SKM-1 (cell line): ENCODE results near the gene UFC1.
A peak's percentile ranks its signal among the peaks of the same experiment; 100 is the strongest.
"Not testable (repeated sequence)": the region's sequence is repeated elsewhere in the genome, so short reads cannot be mapped to it uniquely, and the experiment has no call there.

Experiments used
- DNase-seq: peaks from one replicate; lab custom pipeline; 2025; ENCODE audit not compliant: unreplicated experiment; lab: John Stamatoyannopoulos, UW

UFC1 gene

DNA sequence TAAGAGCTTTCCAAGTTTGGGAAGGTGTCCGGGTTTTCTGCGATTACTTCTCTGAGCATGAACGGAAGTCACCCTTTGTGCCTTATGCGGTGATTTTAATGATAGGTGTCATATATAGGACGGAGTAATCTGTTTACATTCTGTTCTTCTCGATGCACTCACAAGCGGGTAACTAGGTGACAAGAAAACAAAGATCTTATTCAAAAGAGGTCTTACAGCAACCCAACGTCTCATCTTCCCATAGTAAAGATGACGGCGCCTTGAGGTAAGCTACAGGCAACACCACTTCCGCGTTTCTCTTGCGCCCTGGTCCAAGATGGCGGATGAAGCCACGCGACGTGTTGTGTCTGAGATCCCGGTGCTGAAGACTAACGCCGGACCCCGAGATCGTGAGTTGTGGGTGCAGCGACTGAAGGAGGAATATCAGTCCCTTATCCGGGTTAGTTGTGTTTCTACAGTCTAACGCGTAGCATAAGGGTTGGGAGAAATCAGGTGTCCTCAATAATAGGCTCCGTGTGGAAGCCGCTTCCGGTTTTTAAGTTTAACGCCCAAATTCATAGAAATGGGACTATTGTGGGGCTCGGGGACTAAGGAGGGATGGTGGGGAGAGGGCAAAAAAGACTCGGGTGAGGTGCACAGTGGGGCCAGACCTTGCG, at the start of gene UFC1:
Gene UFC1 (plus strand): TSS at position 297 of the 656 bp plus-strand sequence. CDS start 20 bp downstream, at position 317.
- DNase-seq, result peak; percentile 96

DNA sequence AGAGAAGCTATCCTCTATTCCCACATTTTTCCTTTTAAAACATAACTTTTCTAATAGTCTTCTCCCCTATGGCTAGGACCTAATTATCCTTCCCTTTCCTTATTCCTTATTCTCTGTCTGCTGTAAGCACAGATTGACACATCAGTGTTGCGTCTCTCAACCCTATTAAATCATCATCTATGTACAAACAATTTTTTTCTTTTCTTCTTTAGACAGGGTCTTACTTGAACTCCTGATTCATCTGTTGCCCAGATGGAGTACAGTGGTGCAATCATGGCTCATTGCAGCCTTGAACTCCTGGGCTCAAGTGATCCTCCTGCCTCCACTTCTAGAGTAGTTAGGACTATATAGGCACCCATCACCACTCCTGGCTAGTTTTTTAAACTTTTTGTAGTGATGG, 47.3 kb upstream of the UFC1 start:
- DNase-seq, result no peak

DNA sequence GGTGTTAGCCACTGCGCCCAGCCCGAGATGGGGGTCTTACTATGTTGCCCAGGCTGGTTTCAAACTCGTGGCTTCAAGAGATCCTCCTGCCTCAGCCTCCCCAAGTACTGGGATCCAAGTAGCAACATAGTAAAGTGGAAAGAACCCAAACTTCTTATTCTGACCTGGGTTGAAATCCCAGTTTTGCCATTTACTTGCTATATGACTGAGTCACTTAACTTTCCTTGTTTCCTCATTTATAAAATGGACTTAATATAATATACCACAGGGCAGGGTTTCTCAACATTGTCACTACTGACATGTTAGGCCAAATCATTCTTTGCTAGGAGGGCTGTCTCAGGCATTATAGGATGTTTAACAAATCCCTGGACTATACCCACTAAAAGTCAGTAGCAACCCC, 42.7 kb upstream of the UFC1 start:
- no peak for DNase-seq

DNA sequence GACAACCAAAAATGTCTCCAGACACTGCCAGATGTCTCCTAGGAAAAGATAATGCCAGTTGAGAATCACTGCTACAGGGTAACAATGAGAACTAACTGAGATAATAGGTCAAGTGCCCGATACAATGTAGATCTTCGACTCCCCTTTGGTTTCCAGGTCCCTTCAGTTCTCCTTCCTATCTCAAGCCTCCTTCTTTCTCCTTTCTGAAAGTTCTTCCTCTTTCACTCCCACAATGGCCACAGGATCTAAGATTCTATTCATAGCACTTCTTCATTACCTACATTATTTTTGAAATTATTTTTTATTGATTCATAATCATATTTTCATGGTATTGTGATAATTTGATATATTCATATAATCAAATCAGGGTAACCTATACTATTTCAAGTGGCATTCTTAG, 42.3 kb upstream of the UFC1 start:
- peak; percentile 41 for DNase-seq

DNA sequence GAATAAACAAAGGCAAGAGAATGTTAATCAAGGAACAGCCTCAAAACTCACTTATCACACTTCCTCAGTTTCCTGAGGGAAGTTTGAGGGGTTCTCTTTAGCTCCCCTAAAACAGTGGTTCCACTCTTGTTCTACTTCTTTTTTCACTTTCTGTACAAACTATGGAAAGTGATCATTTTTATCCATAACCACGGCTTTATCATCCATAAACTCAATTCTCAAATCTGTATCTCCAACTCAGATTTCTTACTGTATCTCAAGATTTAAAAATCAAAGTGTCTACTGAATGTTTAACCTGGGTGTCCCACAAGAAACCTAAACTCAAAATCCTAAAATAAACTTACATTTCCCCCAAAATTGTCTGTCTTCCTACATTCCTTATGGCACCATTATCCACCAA, 39.9 kb upstream of the UFC1 start:
- DNase-seq, result no peak

DNA sequence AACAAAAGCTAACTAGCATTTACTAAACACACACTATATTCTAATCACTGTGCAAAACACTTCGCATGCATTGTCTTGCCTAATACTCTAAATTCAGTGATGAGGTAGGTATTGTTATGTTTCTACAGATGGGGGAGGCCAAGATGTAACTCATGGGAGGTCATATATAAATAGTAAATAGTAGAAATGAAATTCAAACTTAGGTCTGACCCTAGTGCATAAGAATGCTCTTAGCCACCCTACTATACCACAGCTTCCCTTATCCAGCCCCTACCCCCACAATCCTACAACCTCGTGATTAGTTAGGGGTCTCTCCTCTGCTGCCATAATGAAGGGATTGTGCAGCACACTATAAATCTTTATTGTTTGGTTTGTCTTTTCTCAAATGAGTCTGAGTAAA, 39.2 kb upstream of the UFC1 start:
- DNase-seq, result no peak

DNA sequence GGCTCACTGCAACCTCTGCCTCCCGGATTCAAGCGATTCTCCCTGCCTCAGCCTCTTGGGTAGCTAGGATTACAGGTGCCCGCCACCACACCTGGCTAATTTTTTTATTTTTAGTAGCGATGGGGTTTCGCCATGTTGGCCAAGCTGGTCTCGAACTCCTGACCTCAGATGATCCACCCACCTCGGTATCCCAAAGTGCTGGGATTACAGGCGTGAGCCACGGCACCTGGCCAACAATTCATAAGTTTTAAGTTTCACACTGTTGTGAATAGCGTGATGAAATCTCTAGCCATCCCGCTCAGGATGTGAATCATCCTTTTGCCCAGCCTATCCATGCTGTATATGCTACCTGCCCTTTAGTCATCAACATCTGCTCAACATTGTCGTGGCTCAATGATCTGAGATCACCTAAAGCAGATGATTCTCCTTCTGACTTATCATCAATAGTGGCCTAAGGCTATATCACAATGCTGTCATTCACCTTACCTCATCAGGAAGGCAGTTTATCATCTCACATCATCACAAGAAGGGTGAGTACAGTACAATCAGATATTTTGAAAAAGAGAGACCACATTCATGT, 38.6 kb upstream of the UFC1 start:
- DNase-seq, result no peak

DNA sequence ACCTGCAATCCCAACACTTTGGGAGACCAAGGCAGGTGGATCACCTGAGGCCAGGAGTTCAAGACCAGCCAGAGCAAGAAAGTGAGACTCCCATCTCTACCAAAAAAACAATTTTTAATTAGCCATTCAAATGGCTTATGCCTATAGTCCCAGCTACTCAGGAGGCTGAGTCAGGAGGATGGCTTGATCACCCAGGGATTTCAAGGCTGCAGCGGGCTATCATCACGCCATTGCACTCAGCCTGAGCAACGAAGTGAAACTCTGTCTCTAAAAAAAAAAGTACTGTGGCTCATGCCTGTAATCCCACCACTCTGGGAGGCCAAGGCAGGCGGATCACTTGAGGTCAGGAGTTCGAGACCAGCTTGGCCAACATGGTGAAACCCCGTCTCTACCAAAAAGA, 37.8 kb upstream of the UFC1 start:
- not testable (repeated sequence) for DNase-seq

DNA sequence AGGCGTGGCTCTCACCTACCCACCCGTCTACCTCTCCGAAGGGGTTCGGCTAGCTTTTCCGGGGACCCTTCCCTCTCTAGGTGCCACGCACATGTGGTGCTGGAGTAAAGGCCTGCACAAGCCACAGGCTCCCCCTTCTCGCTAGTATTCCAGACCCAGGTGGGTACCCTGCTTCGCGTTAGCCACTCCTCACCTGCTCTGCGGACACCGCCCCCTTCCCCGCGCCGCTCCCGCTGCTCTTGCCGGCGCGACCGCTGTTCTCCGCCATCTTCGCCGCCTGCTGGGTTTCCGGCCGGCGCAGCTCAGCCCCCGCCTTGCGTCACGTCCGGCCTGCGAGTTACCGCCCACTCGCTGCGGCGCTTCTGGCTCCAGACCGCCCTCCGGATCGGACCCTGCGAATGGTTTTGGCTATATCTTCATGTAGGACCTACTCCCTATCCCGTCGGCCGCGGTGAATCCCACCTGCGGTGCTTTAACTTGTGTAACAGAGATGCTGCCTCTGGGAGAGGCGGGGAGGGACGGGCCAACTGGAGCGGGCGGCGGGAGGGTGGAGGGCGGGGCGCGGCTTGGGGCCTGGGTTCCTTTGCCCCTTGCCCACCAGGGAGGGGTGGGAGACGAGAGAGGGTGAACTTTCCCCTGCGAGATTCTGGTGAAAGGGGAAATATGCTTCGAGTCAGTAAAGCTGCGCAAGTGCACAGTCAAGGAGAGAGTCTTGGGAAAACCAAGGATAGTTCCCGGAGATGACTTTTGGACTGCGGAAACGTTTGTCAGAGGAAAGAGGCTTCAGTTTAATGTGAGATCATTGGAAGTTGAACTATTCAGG, 35.8 kb upstream of the UFC1 start, which contains the start of the genes NIT1 and PFDN2:
Gene NIT1 (plus strand): TSS at position 347 of the 823 bp plus-strand sequence. CDS start 72 bp downstream, at position 419.
Gene PFDN2 (minus strand): TSS at position 279 of the 823 bp plus-strand sequence. CDS start 11 bp downstream, at position 268.
- DNase-seq, result peak; percentile 75

DNA sequence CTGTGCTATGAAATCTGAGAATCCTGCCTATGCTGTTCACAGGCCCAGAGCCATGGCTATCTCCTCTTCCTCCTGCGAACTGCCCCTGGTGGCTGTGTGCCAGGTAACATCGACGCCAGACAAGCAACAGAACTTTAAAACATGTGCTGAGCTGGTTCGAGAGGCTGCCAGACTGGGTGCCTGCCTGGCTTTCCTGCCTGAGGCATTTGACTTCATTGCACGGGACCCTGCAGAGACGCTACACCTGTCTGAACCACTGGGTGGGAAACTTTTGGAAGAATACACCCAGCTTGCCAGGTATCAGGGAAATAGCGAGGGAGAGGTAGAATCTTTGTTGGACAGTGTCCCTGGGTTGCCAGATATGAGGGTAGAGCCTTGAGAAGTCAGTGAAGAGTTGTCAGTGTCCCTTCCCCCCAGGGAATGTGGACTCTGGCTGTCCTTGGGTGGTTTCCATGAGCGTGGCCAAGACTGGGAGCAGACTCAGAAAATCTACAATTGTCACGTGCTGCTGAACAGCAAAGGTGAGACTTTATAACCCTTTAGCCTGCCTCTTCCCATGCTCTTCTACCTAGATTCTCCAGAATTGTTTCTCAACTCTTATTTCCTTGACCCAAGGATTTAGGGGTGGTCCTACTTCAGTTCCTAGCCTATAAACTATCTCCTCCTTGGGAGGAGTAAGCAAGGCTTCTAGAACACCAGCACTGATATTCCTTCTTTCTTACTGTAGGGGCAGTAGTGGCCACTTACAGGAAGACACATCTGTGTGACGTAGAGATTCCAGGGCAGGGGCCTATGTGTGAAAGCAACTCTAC, 34.5 kb upstream of the UFC1 start:
- DNase-seq, result peak; percentile 74

DNA sequence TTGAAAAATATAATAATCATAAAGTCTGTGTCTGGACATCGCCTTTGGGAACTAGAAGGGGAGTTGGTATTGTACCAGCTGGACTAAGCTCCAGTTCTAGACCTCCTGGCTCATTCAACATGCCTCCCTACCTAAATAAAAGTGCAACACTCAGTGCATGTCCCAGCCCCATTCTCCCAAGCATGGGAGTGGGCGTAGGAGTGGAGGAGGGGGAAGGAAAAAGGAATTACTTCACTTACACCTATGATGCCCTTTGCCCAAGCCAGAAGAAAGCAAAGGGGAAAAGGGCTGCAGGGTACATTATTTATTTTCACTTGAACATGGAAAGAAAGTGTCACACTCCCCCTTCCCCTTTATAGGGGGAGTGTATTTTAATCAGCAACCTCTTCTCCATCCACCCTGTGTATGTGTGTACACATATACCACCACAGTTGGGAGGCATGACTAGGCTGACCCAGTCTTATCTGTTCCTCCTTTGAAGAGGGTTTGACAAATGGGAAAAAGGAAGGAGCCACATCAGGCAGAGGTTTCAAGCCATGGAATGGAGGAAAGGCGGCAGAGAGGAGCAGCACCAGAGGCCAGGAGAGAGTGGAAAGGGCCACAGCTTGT, 32.6 kb upstream of the UFC1 start:
- no peak for DNase-seq

DNA sequence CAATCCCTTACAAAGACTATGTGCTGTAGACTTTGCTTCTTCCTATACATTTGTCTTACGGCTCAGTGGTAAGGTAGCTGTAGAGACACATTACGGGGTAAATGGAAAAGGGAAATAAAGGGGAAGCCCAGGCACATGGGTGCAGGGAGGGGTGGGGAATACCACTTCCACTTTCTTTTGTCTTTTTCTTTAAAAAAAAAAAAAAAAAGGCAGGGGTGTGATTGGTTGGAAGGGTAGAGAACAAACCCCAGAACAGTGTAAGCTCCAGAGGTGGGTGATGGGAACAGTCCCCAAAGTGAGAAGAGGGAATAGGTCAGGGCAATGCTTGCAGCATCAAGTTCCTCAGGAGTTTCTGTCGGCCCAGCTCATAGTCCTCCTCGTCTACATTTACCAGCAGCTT, 31.9 kb upstream of the UFC1 start:
- DNase-seq, result peak; percentile 45

DNA sequence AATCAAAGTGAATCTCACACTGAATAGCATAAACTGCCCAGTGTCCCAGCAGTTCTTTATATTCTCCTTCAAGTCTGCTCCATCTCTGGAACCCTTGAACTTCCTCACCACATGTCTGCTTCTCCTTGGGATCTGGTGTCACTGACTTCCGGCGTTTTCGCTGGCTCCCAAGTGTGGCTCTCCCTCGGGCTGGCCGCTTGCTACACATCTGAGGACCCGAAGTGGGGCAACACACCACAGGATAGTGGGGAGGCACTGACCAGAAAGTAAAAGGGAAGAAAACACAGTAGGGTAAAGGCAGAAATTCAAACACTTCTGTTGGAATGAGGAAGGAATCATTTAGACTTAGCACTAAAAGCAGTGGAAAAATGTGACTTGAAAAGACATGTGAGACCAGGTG, 30.8 kb upstream of the UFC1 start:
- no peak for DNase-seq

DNA sequence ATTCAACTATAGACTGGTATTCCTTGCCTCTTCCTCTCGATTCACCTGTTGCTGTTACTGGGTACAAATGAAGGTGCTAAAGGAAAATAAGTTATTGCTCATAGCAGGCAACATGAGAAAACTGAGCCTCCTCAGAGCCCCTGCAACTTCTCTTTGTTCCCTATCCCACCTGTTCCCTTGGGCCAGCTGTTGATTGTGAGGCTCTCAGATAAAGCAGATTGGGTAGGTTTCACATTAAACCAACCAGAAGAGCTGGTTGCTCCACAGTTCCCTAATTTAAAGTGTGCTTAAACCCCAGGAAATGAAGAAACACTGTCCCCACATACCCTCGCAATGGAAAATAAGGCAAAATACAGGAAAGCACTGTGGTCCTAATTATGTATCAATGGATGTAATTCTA, 26.1 kb upstream of the UFC1 start:
- peak; percentile 37 for DNase-seq

DNA sequence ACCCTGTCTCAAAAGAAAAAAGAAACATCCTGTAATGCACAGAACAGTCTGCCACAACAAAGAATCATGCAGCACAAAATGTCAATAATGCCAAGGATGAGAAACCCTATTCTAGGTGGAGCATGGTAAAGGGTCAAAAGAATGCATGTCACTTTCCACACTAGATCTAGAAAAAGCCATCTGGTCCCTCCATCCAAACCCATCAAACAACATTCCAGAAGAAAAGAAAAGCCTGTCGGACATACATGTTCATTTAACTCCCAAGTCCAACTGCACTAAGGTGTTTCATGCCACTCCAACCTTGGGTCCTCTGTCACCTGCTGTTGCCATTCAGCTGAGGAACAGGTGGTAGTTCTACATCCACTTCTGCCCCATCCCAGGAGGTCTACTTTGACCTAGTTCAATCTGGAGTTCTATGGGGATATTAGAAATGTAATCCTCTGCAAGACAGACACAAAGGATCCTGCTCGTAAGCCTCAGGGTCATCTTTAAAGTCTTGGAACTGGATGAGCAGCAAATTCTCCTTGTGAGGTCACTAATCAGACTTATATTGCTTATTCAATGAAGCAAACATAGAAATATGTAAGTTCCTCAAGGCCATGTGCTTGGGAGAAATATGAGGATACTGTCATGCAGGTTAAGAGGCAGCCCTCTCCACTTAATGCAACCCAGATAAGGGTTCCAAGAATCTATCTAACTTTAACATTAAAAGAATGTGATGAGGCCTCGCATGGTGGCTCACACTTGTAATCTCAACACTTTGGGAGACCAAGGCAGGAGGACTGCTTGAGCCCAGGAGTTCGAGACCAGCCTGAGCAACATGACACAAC, 25.0 kb upstream of the UFC1 start:
- DNase-seq, result no peak

DNA sequence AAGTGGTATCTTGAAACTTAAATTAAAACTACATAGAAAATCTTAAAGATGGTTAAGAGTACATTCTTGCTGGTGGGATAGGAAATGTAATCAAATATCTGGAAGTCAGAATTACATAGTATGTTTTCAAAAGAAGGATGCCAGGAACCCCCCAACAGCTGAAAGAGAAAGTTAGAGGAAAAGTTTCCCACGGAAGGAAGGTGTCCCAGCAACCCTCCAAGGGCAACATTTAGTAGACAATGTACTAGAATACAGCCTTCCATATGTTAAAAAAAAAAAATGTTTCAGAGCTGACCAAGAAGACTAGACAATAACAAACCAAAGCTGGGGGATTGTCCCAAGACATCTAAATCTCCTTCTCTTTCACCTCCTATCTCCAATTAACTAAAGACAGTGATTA, 23.5 kb upstream of the UFC1 start:
- DNase-seq, result no peak

DNA sequence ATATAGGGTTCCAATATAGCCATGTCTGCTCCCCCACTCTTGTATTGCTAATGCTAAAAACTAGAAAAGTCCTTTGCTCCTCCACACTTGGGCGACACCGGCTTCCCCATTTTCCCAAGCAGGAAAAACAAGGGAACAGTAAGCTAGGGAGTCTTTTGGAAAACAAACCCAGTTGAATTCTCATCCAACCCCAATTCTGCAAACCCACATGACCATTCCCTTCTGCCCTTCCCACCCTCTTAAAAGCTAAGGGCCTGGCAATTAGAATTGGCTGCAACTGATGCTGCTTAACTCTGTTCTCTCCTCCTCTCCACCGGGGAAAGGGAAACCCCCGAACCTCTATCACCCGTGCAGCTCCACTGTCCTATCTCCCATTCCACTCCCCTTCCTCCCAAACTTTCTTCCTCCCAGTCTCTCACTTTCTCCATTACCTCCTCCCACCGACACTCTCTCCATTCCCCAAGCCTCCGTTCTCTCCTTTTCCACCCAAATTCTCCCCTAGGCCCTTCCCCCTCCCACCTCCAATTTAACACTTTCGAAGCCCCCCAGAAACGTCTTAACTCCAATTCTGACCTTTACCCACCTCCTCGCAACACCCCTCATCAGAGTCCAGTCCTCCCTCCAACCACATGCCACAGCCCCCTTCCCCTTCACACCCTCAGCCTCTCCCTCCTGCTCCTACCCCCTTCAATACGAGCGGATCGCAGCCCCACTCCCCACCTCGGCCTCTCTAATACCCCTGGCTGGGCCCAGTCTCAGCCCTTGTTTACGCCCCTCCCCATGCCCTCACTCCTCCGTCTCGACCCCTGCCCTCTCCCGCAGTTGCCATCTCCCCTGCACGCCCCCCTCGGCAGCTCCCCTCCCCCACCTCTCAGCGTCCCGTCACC, 22.0 kb upstream of the UFC1 start:
- DNase-seq, result no peak

DNA sequence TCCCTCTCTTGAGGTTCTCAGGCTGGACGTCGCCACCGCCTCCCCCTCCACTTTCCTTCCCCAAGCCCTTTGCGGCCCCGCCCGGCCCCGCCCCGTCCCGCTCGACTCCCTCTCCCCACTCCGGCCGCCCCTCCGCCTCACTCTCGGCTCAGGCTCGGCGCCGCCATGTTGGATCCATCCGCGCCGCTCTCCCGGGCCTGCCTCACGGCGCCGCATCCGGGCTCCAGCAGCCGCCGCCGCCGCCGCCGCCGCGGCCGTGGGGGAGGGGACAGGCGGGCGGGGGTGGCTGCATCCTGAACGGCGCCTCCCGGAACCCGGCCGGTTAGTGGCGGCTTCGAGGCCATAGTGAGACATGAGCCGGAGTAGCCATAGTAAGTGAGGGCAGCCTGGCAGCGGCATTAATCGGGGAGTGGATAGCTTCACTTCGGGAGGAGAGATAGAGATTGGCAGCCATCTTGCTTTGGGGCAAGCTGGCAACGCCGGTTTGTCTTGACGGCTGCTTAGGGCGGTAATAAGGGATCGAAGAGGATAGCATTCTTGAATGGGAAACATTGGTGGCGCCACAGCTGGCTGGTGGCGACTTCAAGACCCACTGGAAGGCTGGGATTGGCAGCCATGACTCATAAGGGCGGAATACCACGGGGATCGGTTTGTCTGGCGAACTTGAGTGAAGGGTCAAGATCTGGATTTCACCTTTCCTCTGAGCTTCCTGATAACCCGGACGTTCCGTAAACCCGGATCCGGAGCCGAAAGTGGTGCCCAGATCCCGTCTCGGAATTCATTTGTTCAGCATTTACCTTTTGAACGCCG, 21.2 kb upstream of the UFC1 start, which contains the start of gene DEDD:
Gene DEDD (minus strand): TSS at position 258 of the 810 bp plus-strand sequence. CDS start 8,205 bp downstream, outside the sequence.
- DNase-seq, result peak; percentile 99
